Mesothelial cell of epicardium (in vitro differentiated cells): ENCODE results near the gene CELF5. TPM values are rescaled to one million over a fixed set of nuclear protein-coding genes. Genes with fewer than 3 reads are reported as not detected.
A peak's percentile ranks its signal among the peaks of the same experiment; 100 is the strongest.

Experiments
- DNase-seq, 2 experiments: peaks; one replicate each; pipeline ENCODE4 v3.0.0; 2021; ENCODE audit warnings: low spot score in 2 of 2; ENCODE audit not compliant: unreplicated experiment in 2 of 2
- H3K27ac Mint-ChIP-seq: 2 replicates; pipeline ENCODE4 v1.8.0; 2021; ENCODE audit warnings: mixed read lengths
- H3K27me3 Mint-ChIP-seq: 2 replicates; pipeline ENCODE4 v1.8.0; 2021; ENCODE audit warnings: low read depth, mixed read lengths
- H3K36me3 Mint-ChIP-seq: 2 replicates; pipeline ENCODE4 v1.8.0; 2021; ENCODE audit warnings: mixed read lengths
- H3K4me1 Mint-ChIP-seq: 2 replicates; pipeline ENCODE4 v1.8.0; 2021; ENCODE audit warnings: mixed read lengths
- H3K4me3 Mint-ChIP-seq: 2 replicates; pipeline ENCODE4 v1.8.0; 2021; ENCODE audit warnings: mild to moderate bottlenecking, moderate library complexity, mixed read lengths
- H3K9me3 Mint-ChIP-seq: 2 replicates; pipeline ENCODE4 v1.8.0; 2021; ENCODE audit warnings: mixed read lengths
- CTCF ChIP-seq: fragments of 200-600 bp; sonication (generic); IDR thresholded peaks from one replicate; pipeline ENCODE4 v1.5.0; 2021; ENCODE audit warnings: antibody characterized with exemption; ENCODE audit not compliant: unreplicated experiment
- total RNA-seq: library from RNA; stranded (reverse); gene quantifications from 3 replicates; pipeline ENCODE4 v1.2.1, GENCODE V29; 2021

Gene CELF5
- total RNA-seq, 1 donor from 2014 or later = 2.4 TPM

GRCh38 chr19:3248728-3249326, 24.4 kb downstream of the CELF5 start:
- DNase-seq = no peak
- Mint-ChIP-seq H3K36me3 (no peaks in the 10 kb centered on the region), H3K4me1 (no peaks in the 10 kb centered on the region), H3K9me3 (peaks cover 9% of the 10 kb centered on the region), H3K4me3 (no peak overlapping the region), H3K27me3 (peaks cover 3% of the 10 kb centered on the region), H3K27ac (no peak overlapping the region)
- no peak for TF ChIP-seq CTCF

GRCh38 chr19:3249408-3249807, 24.9 kb downstream of the CELF5 start:
- no peak for TF ChIP-seq CTCF
- Mint-ChIP-seq H3K4me3 (no peak overlapping the region), H3K27me3 (peaks cover 3% of the 10 kb centered on the region), H3K9me3 (peaks cover 9% of the 10 kb centered on the region), H3K4me1 (no peaks in the 10 kb centered on the region), H3K27ac (no peak overlapping the region), H3K36me3 (no peaks in the 10 kb centered on the region)
- DNase-seq = no peak

- DNase-seq = no peak
- H3K27me3 Mint-ChIP-seq = peaks cover 7% of the 10 kb centered on the region
- no peak overlapping the region for H3K4me3 Mint-ChIP-seq
- no peaks in the 10 kb centered on the region for H3K36me3 Mint-ChIP-seq
- H3K27ac Mint-ChIP-seq = no peak overlapping the region
- peak; percentile 43 for TF ChIP-seq CTCF
- H3K9me3 Mint-ChIP-seq = peaks cover 9% of the 10 kb centered on the region
- H3K4me1 Mint-ChIP-seq = no peaks in the 10 kb centered on the region
These were observed 26.2 kb downstream of the CELF5 start for GRCh38 chr19:3250675-3251074.

- TF ChIP-seq CTCF = no peak
- Mint-ChIP-seq H3K9me3 (peaks cover 9% of the 10 kb centered on the region), H3K36me3 (no peaks in the 10 kb centered on the region), H3K27ac (no peak overlapping the region), H3K4me1 (no peaks in the 10 kb centered on the region), H3K27me3 (peaks cover 10% of the 10 kb centered on the region), H3K4me3 (no peak overlapping the region)
- no peak for DNase-seq
These were observed 26.8 kb downstream of the CELF5 start for GRCh38 chr19:3251229-3251628.

GRCh38 chr19:3252650-3253049, 28.2 kb downstream of the CELF5 start:
- Mint-ChIP-seq H3K27ac (no peak overlapping the region), H3K27me3 (peaks cover 13% of the 10 kb centered on the region)
- DNase-seq = no peak

More at GRCh38 chr19:3252650-3253049, 28.2 kb downstream of the CELF5 start:
- Mint-ChIP-seq H3K4me3 (no peak overlapping the region), H3K4me1 (no peaks in the 10 kb centered on the region), H3K9me3 (peaks cover 9% of the 10 kb centered on the region), H3K36me3 (no peaks in the 10 kb centered on the region)
- TF ChIP-seq CTCF = no peak
